GM23338 (cell line): ENCODE results near the gene LRIG1. TPM values are rescaled to one million over a fixed set of nuclear protein-coding genes. Genes with fewer than 3 reads are reported as not detected.

ENCODE experiments used
- CREB1 ChIP-seq: fragments of 250-450 bp; sonication (Bioruptor Pico); IDR thresholded peaks from 2 replicates; pipeline ENCODE4 v1.5.0; 2020; ENCODE audit warnings: low read depth, mild to moderate bottlenecking, moderate library complexity
- EZH2 ChIP-seq: fragments of 200-600 bp; sonication (generic); IDR thresholded peaks from one replicate; pipeline ENCODE4 v1.8.0; 2017; ENCODE audit warnings: antibody characterized with exemption, mild to moderate bottlenecking, low read depth; ENCODE audit not compliant: unreplicated experiment
- EZH2phosphoT487 ChIP-seq: fragments of 200-600 bp; sonication (generic); IDR thresholded peaks from one replicate; pipeline ENCODE4 v1.8.1; 2018; ENCODE audit warnings: antibody characterized with exemption; ENCODE audit not compliant: unreplicated experiment
- JUNB ChIP-seq: IDR thresholded peaks from one replicate; pipeline ENCODE4 v1.6.1; 2016; ENCODE audit warnings: antibody characterized with exemption; ENCODE audit not compliant: unreplicated experiment
- NANOG ChIP-seq: IDR thresholded peaks from 2 replicates; pipeline ENCODE4 v1.6.1; 2016; ENCODE audit warnings: antibody characterized with exemption, borderline replicate concordance
- ZNF114 ChIP-seq: fragments of 250-450 bp; sonication (Bioruptor Pico); IDR thresholded peaks from 2 replicates; pipeline ENCODE4 v1.5.0; 2020; ENCODE audit warnings: mild to moderate bottlenecking, moderate library complexity
- ZNF331 ChIP-seq: fragments of 250-450 bp; sonication (Bioruptor Pico); IDR thresholded peaks from 2 replicates; pipeline ENCODE4 v1.5.0; 2020; ENCODE audit warnings: low read depth, mild to moderate bottlenecking, moderate library complexity
- polyA plus RNA-seq: library from polyadenylated mRNA; unstranded; fragments of >200 nt; fragmentation: Nextera tagmentation; extraction: Ambion mirVana; gene quantifications from 2 replicates; pipeline ENCODE4 v1.2.1, GENCODE V29; 2016
- total RNA-seq: library from RNA; depleted of rRNA; stranded (reverse); fragments of >200 nt; shearing (Covaris generic); gene quantifications from 2 replicates; pipeline ENCODE4 v1.2.3, GENCODE V29; 2014
- TF ChIP-seq, protein P1 (sequence below): fragments of 250-450 bp; sonication (Bioruptor Pico); IDR thresholded peaks from 2 replicates; pipeline ENCODE4 v1.5.0; 2020; ENCODE audit warnings: mild to moderate bottlenecking, moderate library complexity
- TF ChIP-seq, protein P2 (sequence below), 2 experiments: fragments of 200-600 bp in 1 of 2; sonication (generic) in 1 of 2; conservative IDR thresholded peaks; 2 replicates each; pipeline versions ENCODE4 v1.5.1 to v1.6.1; 2016 to 2017; ENCODE audit warnings: antibody characterized with exemption in 2 of 2, low read depth in 2 of 2, mild to moderate bottlenecking in 2 of 2, moderate library complexity in 1 of 2

The LRIG1 gene
- total and polyA plus RNA-seq, 2 experiments from 2014 or later, result 40.0 to 134 TPM

GRCh38 chr3:66355997-66356396 lies 144.8 kb downstream of the LRIG1 start (continued):
- TF ChIP-seq, protein P1, sequence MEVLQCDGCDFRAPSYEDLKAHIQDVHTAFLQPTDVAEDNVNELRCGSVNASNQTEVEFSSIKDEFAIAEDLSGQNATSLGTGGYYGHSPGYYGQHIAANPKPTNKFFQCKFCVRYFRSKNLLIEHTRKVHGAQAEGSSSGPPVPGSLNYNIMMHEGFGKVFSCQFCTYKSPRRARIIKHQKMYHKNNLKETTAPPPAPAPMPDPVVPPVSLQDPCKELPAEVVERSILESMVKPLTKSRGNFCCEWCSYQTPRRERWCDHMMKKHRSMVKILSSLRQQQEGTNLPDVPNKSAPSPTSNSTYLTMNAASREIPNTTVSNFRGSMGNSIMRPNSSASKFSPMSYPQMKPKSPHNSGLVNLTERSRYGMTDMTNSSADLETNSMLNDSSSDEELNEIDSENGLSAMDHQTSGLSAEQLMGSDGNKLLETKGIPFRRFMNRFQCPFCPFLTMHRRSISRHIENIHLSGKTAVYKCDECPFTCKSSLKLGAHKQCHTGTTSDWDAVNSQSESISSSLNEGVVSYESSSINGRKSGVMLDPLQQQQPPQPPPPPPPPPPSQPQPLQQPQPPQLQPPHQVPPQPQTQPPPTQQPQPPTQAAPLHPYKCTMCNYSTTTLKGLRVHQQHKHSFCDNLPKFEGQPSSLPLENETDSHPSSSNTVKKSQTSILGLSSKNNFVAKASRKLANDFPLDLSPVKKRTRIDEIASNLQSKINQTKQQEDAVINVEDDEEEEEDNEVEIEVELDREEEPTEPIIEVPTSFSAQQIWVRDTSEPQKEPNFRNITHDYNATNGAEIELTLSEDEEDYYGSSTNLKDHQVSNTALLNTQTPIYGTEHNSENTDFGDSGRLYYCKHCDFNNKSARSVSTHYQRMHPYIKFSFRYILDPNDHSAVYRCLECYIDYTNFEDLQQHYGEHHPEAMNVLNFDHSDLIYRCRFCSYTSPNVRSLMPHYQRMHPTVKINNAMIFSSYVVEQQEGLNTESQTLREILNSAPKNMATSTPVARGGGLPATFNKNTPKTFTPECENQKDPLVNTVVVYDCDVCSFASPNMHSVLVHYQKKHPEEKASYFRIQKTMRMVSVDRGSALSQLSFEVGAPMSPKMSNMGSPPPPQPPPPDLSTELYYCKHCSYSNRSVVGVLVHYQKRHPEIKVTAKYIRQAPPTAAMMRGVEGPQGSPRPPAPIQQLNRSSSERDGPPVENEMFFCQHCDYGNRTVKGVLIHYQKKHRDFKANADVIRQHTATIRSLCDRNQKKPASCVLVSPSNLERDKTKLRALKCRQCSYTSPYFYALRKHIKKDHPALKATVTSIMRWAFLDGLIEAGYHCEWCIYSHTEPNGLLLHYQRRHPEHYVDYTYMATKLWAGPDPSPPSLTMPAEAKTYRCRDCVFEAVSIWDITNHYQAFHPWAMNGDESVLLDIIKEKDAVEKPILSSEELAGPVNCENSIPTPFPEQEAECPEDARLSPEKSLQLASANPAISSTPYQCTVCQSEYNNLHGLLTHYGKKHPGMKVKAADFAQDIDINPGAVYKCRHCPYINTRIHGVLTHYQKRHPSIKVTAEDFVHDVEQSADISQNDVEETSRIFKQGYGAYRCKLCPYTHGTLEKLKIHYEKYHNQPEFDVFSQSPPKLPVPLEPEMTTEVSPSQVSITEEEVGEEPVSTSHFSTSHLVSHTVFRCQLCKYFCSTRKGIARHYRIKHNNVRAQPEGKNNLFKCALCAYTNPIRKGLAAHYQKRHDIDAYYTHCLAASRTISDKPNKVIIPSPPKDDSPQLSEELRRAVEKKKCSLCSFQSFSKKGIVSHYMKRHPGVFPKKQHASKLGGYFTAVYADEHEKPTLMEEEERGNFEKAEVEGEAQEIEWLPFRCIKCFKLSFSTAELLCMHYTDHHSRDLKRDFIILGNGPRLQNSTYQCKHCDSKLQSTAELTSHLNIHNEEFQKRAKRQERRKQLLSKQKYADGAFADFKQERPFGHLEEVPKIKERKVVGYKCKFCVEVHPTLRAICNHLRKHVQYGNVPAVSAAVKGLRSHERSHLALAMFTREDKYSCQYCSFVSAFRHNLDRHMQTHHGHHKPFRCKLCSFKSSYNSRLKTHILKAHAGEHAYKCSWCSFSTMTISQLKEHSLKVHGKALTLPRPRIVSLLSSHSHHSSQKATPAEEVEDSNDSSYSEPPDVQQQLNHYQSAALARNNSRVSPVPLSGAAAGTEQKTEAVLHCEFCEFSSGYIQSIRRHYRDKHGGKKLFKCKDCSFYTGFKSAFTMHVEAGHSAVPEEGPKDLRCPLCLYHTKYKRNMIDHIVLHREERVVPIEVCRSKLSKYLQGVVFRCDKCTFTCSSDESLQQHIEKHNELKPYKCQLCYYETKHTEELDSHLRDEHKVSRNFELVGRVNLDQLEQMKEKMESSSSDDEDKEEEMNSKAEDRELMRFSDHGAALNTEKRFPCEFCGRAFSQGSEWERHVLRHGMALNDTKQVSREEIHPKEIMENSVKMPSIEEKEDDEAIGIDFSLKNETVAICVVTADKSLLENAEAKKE (CRISPR knock-in tag), result no peak
- TF ChIP-seq JUNB (no peak), EZH2 (no peak), ZNF331 (CRISPR knock-in tag) (no peak), CREB1 (CRISPR knock-in tag) (no peak), EZH2phosphoT487 (no peak), ZNF114 (CRISPR knock-in tag) (no peak), NANOG (no peak)
- TF ChIP-seq, protein P2, sequence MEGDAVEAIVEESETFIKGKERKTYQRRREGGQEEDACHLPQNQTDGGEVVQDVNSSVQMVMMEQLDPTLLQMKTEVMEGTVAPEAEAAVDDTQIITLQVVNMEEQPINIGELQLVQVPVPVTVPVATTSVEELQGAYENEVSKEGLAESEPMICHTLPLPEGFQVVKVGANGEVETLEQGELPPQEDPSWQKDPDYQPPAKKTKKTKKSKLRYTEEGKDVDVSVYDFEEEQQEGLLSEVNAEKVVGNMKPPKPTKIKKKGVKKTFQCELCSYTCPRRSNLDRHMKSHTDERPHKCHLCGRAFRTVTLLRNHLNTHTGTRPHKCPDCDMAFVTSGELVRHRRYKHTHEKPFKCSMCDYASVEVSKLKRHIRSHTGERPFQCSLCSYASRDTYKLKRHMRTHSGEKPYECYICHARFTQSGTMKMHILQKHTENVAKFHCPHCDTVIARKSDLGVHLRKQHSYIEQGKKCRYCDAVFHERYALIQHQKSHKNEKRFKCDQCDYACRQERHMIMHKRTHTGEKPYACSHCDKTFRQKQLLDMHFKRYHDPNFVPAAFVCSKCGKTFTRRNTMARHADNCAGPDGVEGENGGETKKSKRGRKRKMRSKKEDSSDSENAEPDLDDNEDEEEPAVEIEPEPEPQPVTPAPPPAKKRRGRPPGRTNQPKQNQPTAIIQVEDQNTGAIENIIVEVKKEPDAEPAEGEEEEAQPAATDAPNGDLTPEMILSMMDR (conservative IDR thresholded peaks at IDR 0.05; ENCODE audit: low read depth in 2 of 2), result no peak
